ENCODE data around the gene VWA8.
"Not testable (repeated sequence)": the region's sequence is repeated elsewhere in the genome, so short reads cannot be mapped to it uniquely, and the experiment has no call there.

The VWA8 gene

GRCh38 chr13:41848435-41849255 lies 112.3 kb downstream of the VWA8 start:
- DNase-seq (ENCODE audit: low read depth): no peak

GRCh38 chr13:41847216-41847615 lies 113.7 kb downstream of the VWA8 start:
- DNase-seq (ENCODE audit: low read depth): no peak

GRCh38 chr13:41842036-41842620 lies 118.8 kb downstream of the VWA8 start:
- no peak for DNase-seq (ENCODE audit: low read depth)

GRCh38 chr13:41837629-41838028 lies 123.3 kb downstream of the VWA8 start:
- DNase-seq (ENCODE audit: low read depth): no peak

GRCh38 chr13:41835871-41836270 lies 125.0 kb downstream of the VWA8 start:
- DNase-seq (ENCODE audit: low read depth): no peak

GRCh38 chr13:41834697-41835096 lies 126.2 kb downstream of the VWA8 start:
- not testable (repeated sequence) for DNase-seq (ENCODE audit: low read depth)

GRCh38 chr13:41833831-41834230 lies 127.1 kb downstream of the VWA8 start:
- no peak for DNase-seq (ENCODE audit: low read depth)

GRCh38 chr13:41833201-41833600 lies 127.7 kb downstream of the VWA8 start:
- no peak for DNase-seq (ENCODE audit: low read depth)

GRCh38 chr13:41827507-41828213 lies 133.2 kb downstream of the VWA8 start:
- no peak for DNase-seq (ENCODE audit: low read depth)

GRCh38 chr13:41825691-41826090 lies 135.2 kb downstream of the VWA8 start:
- no peak for DNase-seq (ENCODE audit: low read depth)

- DNase-seq (ENCODE audit: low read depth): no peak
Measured at GRCh38 chr13:41823476-41823875, 137.4 kb downstream of the VWA8 start.

- DNase-seq (ENCODE audit: low read depth): no peak
Measured at GRCh38 chr13:41822560-41822959, 138.3 kb downstream of the VWA8 start.

GRCh38 chr13:41821238-41821594 lies 139.7 kb downstream of the VWA8 start:
- DNase-seq (ENCODE audit: low read depth): no peak

- no peak for DNase-seq (ENCODE audit: low read depth)
Measured at GRCh38 chr13:41820581-41821237, 140.2 kb downstream of the VWA8 start.

GRCh38 chr13:41816057-41816456 lies 144.9 kb downstream of the VWA8 start:
- no peak for DNase-seq (ENCODE audit: low read depth)

- no peak for DNase-seq (ENCODE audit: low read depth)
Measured at GRCh38 chr13:41813426-41813825, 147.5 kb downstream of the VWA8 start.

- DNase-seq (ENCODE audit: low read depth): no peak
Measured at GRCh38 chr13:41812851-41813250, 148.1 kb downstream of the VWA8 start.

GRCh38 chr13:41812237-41812636 lies 148.7 kb downstream of the VWA8 start:
- DNase-seq (ENCODE audit: low read depth): no peak

GRCh38 chr13:41811588-41812021 lies 149.3 kb downstream of the VWA8 start:
- no peak for DNase-seq (ENCODE audit: low read depth)

- no peak for DNase-seq (ENCODE audit: low read depth)
Measured at GRCh38 chr13:41809962-41810361, 150.9 kb downstream of the VWA8 start.

GRCh38 chr13:41803445-41803735 lies 157.5 kb downstream of the VWA8 start:
- DNase-seq (ENCODE audit: low read depth): not testable (repeated sequence)

- no peak for DNase-seq (ENCODE audit: low read depth)
Measured at GRCh38 chr13:41802684-41803444, 158.0 kb downstream of the VWA8 start.

All from T-helper 22 cell (primary cell).